Measurements from ENCODE around the gene CDC45. TPM values are rescaled to one million over a fixed set of nuclear protein-coding genes. Genes with fewer than 3 reads are reported as not detected.

Gene CDC45
- total RNA-seq, 1 donor from 2014 or later: 1.6 TPM

DNA sequence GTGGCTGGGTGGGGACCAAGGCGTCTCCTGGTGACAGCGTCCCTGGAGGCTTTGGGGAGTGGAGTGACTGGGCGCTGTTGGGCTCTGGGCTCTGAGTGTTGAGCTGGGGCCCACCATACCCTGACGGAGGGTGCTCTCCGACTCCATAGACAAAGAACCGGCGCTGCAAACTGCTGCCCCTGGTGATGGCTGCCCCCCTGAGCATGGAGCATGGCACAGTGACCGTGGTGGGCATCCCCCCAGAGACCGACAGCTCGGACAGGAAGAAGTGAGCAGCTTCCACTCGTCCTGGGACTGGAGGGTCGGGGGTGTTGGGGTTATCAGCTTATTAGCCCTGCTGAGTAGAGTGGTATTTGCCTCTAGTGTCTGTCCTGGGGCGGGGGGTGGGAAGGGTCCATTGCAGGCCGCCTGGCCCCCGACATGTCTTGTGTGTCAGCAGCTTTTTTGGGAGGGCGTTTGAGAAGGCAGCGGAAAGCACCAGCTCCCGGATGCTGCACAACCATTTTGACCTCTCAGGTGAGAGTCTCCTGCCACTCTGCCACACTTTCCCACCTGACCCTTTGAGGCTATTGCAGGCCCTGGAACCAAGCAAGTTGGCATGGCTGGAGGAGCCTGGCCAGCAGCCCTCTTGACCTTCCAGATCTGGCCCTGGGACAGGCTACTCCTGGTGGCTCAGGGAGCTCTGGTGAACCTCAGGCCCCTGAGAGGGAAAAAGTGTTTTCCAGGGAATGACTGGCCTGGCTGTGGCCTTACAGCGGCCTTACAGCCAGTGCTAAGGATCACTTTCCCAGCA, 36.9 kb downstream of the CDC45 start:
- DNase-seq (ENCODE audit: low spot score): no peak

- no peak for DNase-seq (ENCODE audit: low spot score)
Observed at GRCh38 chr22:19517171-19517500, 37.4 kb downstream of the CDC45 start.

GRCh38 chr22:19517919-19518611, 38.3 kb downstream of the CDC45 start:
- DNase-seq (ENCODE audit: low spot score): no peak

GRCh38 chr22:19518635-19519034, 38.9 kb downstream of the CDC45 start:
- no peak for DNase-seq (ENCODE audit: low spot score)

- DNase-seq (ENCODE audit: low spot score): no peak
Observed at GRCh38 chr22:19519041-19519926, 39.6 kb downstream of the CDC45 start.

- no peak for DNase-seq (ENCODE audit: low spot score)
Observed at GRCh38 chr22:19520007-19520406, 40.3 kb downstream of the CDC45 start.

DNA sequence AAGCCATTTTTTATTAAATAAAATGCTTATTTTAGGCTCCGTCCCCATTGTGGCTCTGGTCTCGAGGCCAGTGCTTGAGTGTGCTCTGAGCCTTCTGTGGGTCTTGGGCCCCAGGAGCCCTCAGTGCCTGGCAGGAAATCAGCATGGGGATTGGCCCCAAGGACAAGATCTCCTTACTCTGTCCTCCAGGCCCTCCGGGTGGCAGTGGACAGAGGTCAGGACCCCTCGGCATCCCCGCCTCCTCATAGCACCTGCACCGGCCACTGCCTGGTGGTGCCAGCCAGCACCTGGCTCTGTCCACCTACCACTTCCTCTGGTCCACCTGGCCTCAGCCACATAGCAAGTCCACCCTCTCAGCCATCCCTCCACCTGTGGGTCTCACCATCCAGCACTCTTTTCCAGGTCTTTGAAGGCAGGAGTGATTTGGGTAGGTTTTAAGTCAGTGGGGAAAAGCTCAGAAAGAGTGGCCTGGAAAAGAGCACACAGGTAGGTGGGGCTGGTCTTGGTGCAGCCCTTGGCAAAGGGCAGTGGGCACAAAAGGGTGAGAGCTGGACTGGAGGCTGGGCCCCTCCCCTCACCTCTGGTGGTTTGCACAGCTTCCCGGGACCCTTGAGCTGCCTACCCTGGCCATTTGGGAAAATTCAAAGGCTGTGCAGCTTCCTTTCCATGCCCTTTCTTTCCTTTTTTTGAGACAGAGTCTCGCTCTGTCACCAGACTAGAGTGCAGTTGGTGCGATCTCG, 41.0 kb downstream of the CDC45 start:
- DNase-seq (ENCODE audit: low spot score): no peak

GRCh38 chr22:19522190-19522880, 42.6 kb downstream of the CDC45 start:
- DNase-seq (ENCODE audit: low spot score): no peak

DNA sequence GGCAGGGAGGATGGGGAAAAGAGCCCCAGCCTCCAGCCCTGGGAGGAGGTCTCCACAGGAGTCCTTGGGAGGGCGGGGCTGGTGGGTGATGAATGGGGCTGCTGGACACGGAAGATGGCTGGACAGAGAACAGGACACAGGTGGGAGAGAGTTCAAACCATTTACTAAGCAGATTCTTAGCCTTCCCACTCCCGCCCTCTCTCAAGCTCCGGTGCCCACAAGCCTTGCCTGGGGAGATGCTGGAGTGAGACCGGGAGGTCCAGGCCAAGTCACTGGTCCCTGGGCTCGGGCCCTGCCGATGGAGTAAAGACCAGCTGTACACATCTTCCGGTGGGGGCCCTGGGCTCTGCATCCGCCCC, 43.1 kb downstream of the CDC45 start:
- DNase-seq (ENCODE audit: low spot score): no peak

- DNase-seq (ENCODE audit: low spot score): no peak
Observed at GRCh38 chr22:19523240-19524169, 43.8 kb downstream of the CDC45 start.

DNA sequence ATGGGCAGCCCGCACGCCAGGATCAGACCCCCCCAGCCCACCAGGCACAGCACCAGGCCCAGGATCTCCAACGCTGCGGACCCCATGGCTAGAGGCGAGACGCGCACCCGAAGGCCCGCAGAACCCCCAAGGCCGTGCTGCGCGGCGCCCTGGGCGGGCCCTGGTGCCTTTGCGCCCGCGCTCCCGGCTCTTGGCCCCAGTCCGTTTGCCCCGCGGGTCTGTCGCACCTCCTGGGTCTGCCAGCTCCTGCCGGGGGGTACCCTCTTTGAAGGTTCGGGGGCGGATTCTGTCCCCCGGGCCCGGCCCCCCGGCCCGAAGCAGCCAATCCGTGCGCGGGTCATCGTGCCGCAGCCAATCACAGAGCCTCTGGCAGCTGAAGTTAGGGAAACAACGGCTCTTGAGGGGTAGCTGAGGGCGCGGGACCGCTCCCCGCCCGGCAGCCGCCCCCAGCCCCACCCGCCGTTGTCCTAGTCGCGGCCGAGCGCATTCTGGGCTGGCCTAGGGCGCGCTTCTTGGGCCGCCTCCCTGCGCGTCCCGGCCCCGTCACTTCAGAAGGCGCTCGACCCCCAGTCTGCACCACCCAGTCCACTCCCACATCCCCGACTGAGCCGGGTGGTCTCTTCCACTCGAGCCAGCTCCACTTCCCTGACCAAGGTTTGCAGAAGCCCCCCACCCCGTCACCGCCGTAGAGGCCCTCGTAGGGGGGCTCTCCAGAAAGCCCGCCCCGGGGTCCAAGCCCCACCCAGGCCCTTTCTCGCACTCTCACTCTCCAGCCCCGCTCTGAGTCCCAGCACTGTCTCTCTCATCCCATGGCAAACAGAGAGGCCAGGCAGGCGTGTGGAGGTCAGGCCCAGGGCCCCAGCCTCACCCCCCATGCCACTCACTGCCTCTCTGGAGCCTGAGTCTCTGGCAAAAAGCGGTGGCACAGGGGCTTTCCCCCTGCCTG, 44.7 kb downstream of the CDC45 start, which contains the start of gene CLDN5:
TSS of gene CLDN5 (minus strand) at position 241 of the 946 bp plus-strand sequence. CDS start at position 86, 155 bp downstream.
- no peak for DNase-seq (ENCODE audit: low spot score)

- no peak for DNase-seq (ENCODE audit: low spot score)
Observed at GRCh38 chr22:19525116-19525660, 45.5 kb downstream of the CDC45 start.

GRCh38 chr22:19525666-19526065, 45.9 kb downstream of the CDC45 start:
- no peak for DNase-seq (ENCODE audit: low spot score)

GRCh38 chr22:19526076-19526701, 46.5 kb downstream of the CDC45 start:
- DNase-seq (ENCODE audit: low spot score): no peak

DNA sequence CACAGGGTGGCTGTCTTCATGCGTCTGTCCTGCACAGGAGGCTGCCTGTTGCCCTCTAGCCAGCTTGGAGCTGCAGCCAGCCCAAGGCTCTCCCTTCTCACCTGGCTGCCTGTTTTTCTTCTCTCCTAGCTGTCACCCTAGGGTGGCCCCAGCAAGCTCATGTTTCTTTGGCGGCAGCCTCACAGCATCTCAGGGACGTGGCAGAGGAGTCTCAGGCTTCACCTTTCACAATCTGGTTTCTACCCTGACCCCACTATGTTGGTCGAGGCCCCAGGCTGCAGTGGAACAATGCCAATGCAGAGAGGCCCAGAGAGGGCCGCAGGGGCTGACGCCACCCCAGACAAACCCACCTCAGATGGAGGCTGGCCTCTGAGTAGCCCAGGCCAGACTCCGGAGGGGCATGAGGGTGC, 47.0 kb downstream of the CDC45 start:
- DNase-seq (ENCODE audit: low spot score): no peak

- DNase-seq (ENCODE audit: low spot score): no peak
Observed at GRCh38 chr22:19527321-19527721, 47.6 kb downstream of the CDC45 start.

DNA sequence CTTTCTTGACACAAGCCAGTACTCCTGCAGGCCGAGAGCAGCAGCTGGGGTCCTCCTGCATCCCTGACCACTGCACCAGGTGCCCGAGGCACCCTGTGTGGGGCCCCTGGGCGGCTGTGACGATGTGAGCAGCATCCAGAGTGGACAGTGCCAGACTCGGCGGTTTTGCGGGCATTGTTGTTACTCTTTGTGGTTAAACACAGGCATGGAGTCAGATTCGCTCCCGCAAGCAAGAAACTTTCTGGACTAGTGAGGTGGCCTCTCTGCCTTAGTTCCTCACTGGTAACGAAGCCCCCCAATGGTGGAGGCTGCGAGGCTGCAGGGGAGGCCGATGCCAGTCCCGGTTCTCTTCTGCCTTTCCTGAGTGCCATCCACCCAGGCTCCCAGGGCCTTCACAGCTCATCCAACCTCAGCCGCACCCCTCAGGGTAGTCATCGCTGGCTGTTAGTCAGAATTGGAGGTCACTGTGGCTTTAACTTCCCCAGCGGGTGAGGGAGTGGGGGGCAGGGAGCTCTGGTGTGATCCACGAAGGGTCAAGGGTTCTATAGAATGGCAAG, 48.2 kb downstream of the CDC45 start:
- DNase-seq (ENCODE audit: low spot score): no peak

GRCh38 chr22:19529811-19530210, 50.1 kb downstream of the CDC45 start:
- DNase-seq (ENCODE audit: low spot score): no peak

All from mucosa of gallbladder (tissue), 1 donor.